Measurements from ENCODE around the gene HDGF. TPM values are rescaled to one million over a fixed set of nuclear protein-coding genes. Genes with fewer than 3 reads are reported as not detected.

The HDGF gene
- total RNA-seq, 1 experiment from 2014 or later, result 817 TPM

GRCh38 chr1:156700736-156701531 is 50.5 kb downstream of the HDGF start:
- H3K4me3 ChIP-seq, result no peak overlapping the region
- no peaks in the 10 kb centered on the region for H3K9me3 ChIP-seq
- H3K27me3 ChIP-seq, result no peaks in the 10 kb centered on the region
- no peak for DNase-seq
- peaks cover 2% of the 10 kb centered on the region for H3K36me3 ChIP-seq

- no peak for DNase-seq
- Histone ChIP-seq H3K4me3 (no peak overlapping the region), H3K27me3 (no peaks in the 10 kb centered on the region), H3K9me3 (no peaks in the 10 kb centered on the region), H3K36me3 (no peaks in the 10 kb centered on the region; the same call in none of the 2 replicates)
Measured at GRCh38 chr1:156698995-156699394, 52.5 kb downstream of the HDGF start.

- no peaks in the 10 kb centered on the region; the same call in none of the 2 replicates for H3K36me3 ChIP-seq
- no peaks in the 10 kb centered on the region for H3K9me3 ChIP-seq
- no peak for DNase-seq
- H3K27me3 ChIP-seq, result no peaks in the 10 kb centered on the region
- no peak overlapping the region for H3K4me3 ChIP-seq
Measured at GRCh38 chr1:156697481-156697880, 54.0 kb downstream of the HDGF start.

- Histone ChIP-seq H3K9me3 (no peaks in the 10 kb centered on the region), H3K4me3 (no peak overlapping the region), H3K36me3 (no peaks in the 10 kb centered on the region; the same call in none of the 2 replicates), H3K27me3 (no peaks in the 10 kb centered on the region)
- no peak for DNase-seq
Measured at GRCh38 chr1:156696755-156697154, 54.7 kb downstream of the HDGF start.

GRCh38 chr1:156694690-156694962 is 56.8 kb downstream of the HDGF start:
- DNase-seq, result no peak
- Histone ChIP-seq H3K4me3 (no peak overlapping the region), H3K36me3 (no peaks in the 10 kb centered on the region), H3K27me3 (no peaks in the 10 kb centered on the region), H3K9me3 (no peaks in the 10 kb centered on the region)

- DNase-seq, result no peak
- Histone ChIP-seq H3K4me3 (no peak overlapping the region), H3K36me3 (no peaks in the 10 kb centered on the region), H3K9me3 (no peaks in the 10 kb centered on the region), H3K27me3 (no peaks in the 10 kb centered on the region)
Measured at GRCh38 chr1:156693848-156694689, 57.4 kb downstream of the HDGF start.

GRCh38 chr1:156692925-156693847 is 58.3 kb downstream of the HDGF start:
- H3K9me3 ChIP-seq, result no peaks in the 10 kb centered on the region
- no peaks in the 10 kb centered on the region for H3K27me3 ChIP-seq
- no peaks in the 10 kb centered on the region for H3K36me3 ChIP-seq
- no peak for DNase-seq
- H3K4me3 ChIP-seq, result no peak overlapping the region

GRCh38 chr1:156692441-156692924 is 59.0 kb downstream of the HDGF start:
- H3K36me3 ChIP-seq, result no peaks in the 10 kb centered on the region
- no peaks in the 10 kb centered on the region for H3K9me3 ChIP-seq
- DNase-seq, result no peak
- no peak overlapping the region for H3K4me3 ChIP-seq
- H3K27me3 ChIP-seq, result no peaks in the 10 kb centered on the region

Other genes starting within 250 kb of the HDGF start
- gene IQGAP3, start 179.1 kb downstream of the HDGF start, total RNA-seq (2014; rRNA removed; shearing (Covaris generic); ENCODE audit: low replicate concordance), result 18.7 and 20.7 TPM in 2 replicates
- not detected in 2 replicates for gene TTC24, start 172.0 kb downstream of the HDGF start, total RNA-seq (2014; rRNA removed; shearing (Covaris generic); ENCODE audit: low replicate concordance)
- gene NAXE, start 159.9 kb downstream of the HDGF start, total RNA-seq (2014; rRNA removed; shearing (Covaris generic); ENCODE audit: low replicate concordance), result 105 and 170 TPM in 2 replicates
- gene GPATCH4, start 150.2 kb downstream of the HDGF start, total RNA-seq (2014; rRNA removed; shearing (Covaris generic); ENCODE audit: low replicate concordance), result 10.0 and 48.6 TPM in 2 replicates
- gene HAPLN2, start 132.3 kb downstream of the HDGF start, total RNA-seq (2014; rRNA removed; shearing (Covaris generic); ENCODE audit: low replicate concordance), result not detected in 2 replicates
- not detected in 2 replicates for gene BCAN, start 109.6 kb downstream of the HDGF start, total RNA-seq (2014; rRNA removed; shearing (Covaris generic); ENCODE audit: low replicate concordance)
- gene NES, start 74.3 kb downstream of the HDGF start, total RNA-seq (2014; rRNA removed; shearing (Covaris generic); ENCODE audit: low replicate concordance), result 0.03 TPM in 1 of 2 replicates, not detected in the other
- 57.8 and 62.8 TPM in 2 replicates for gene CRABP2, start 46.1 kb downstream of the HDGF start, total RNA-seq (2014; rRNA removed; shearing (Covaris generic); ENCODE audit: low replicate concordance)
- gene METTL25B, start 23.2 kb downstream of the HDGF start, total RNA-seq (2014; rRNA removed; shearing (Covaris generic); ENCODE audit: low replicate concordance), result 10.0 and 20.8 TPM in 2 replicates
- gene ISG20L2, start 22.9 kb downstream of the HDGF start, total RNA-seq (2014; rRNA removed; shearing (Covaris generic); ENCODE audit: low replicate concordance), result 15.6 and 38.7 TPM in 2 replicates
- 189 and 246 TPM in 2 replicates for gene MRPL24, start 10.6 kb downstream of the HDGF start, total RNA-seq (2014; rRNA removed; shearing (Covaris generic); ENCODE audit: low replicate concordance)
- 56.9 and 65.6 TPM in 2 replicates for gene PRCC, start 15.9 kb upstream of the HDGF start, total RNA-seq (2014; rRNA removed; shearing (Covaris generic); ENCODE audit: low replicate concordance)
- gene SH2D2A, start 65.2 kb upstream of the HDGF start, total RNA-seq (2014; rRNA removed; shearing (Covaris generic); ENCODE audit: low replicate concordance), result not detected in 2 replicates
- gene INSRR, start 107.4 kb upstream of the HDGF start, total RNA-seq (2014; rRNA removed; shearing (Covaris generic); ENCODE audit: low replicate concordance), result not detected in 2 replicates
- gene NTRK1, start 109.2 kb upstream of the HDGF start, total RNA-seq (2014; rRNA removed; shearing (Covaris generic); ENCODE audit: low replicate concordance), result not detected in 2 replicates
- gene PEAR1, start 142.0 kb upstream of the HDGF start, total RNA-seq (2014; rRNA removed; shearing (Covaris generic); ENCODE audit: low replicate concordance), result 0.46 TPM in 1 of 2 replicates, not detected in the other
- not detected in 2 replicates for gene LRRC71, start 169.0 kb upstream of the HDGF start, total RNA-seq (2014; rRNA removed; shearing (Covaris generic); ENCODE audit: low replicate concordance)

Measured in MG63 (cell line).